GM12878 (cell line): ENCODE measurements around the gene ACADL. TPM values are rescaled to one million over a fixed set of nuclear protein-coding genes. Genes with fewer than 3 reads are reported as not detected.
A peak's percentile ranks its signal among the peaks of the same experiment; 100 is the strongest.

ENCODE experiments used
- ATAC-seq: fragments of 200-7000 bp; cut with Tn5 transposase; 3 replicates; pipeline ENCODE4 v1.9.1; 2020; ENCODE audit warnings: mild to moderate bottlenecking, moderate library complexity
- BruUV-seq: library from RNA; stranded (reverse); fragments of 400-500 nt; replicated peaks from 2 replicates; lab custom pipeline; 2021; lab: Mats Ljungman, UMichigan
- CTCF ChIA-PET: fragments of 300-600 bp; sonication (Branson Sonifier 250); formaldehyde crosslinking; extraction: SDS; loops from one replicate; lab custom pipeline; 2021; ENCODE audit warnings: inconsistent platforms; lab: Yijun Ruan, JAX
- POLR2A ChIA-PET: fragments of 350-600 bp; formaldehyde crosslinking; extraction: SDS; loops from one replicate; lab custom pipeline; 2021; ENCODE audit warnings: inconsistent platforms; lab: Charles Lee
- RAD21 ChIA-PET: fragments of 300-600 bp; sonication (Branson Sonifier 250); formaldehyde crosslinking; loops from one replicate; lab custom pipeline; 2023; ENCODE audit warnings: antibody characterized with exemption; ENCODE audit not compliant: unreplicated experiment; lab: Charles Lee
- SMC1A ChIA-PET: fragments of 300-600 bp; sonication (Branson Sonifier 250); formaldehyde crosslinking; loops from one replicate; lab custom pipeline; 2023; ENCODE audit not compliant: unreplicated experiment, uncharacterized antibody; lab: Charles Lee
- DNase-seq: peaks from one replicate; pipeline ENCODE4 v3.0.0-alpha.2; 2011; ENCODE audit warnings: low read depth, low spot score
- FAIRE-seq: peaks from 3 replicates; lab custom pipeline; 2011; peaks lifted over from hg19 to GRCh38; lab: Jason Lieb, UNC
- H2AFZ ChIP-seq: 2 replicates; pipeline ENCODE4 v1.6.0; 2011; ENCODE audit warnings: low read depth, low read length, control low read depth; ENCODE audit not compliant: control insufficient read depth
- H3K27ac ChIP-seq: 2 replicates; pipeline ENCODE4 v1.5.1; 2011; ENCODE audit warnings: control low read depth; ENCODE audit not compliant: control insufficient read depth, insufficient read depth
- H3K27me3 ChIP-seq, 2 experiments: replicated peaks in 1 of 2; 2 replicates each; pipeline versions ENCODE4 v1.6.0 to v1.6.1; 2011; ENCODE audit warnings: low read length in 1 of 2; ENCODE audit not compliant: control insufficient read depth in 2 of 2, insufficient read depth in 2 of 2
- H3K36me3 ChIP-seq, 2 experiments: 2 replicates each; pipeline ENCODE4 v1.5.1; 2011; ENCODE audit warnings: low read length in 1 of 2; ENCODE audit not compliant: control insufficient read depth in 2 of 2, insufficient read depth in 2 of 2
- H3K4me1 ChIP-seq: 2 replicates; pipeline ENCODE4 v1.6.1; 2011; ENCODE audit warnings: mild to moderate bottlenecking, low read length, moderate library complexity, mixed read lengths; ENCODE audit not compliant: control insufficient read depth, insufficient read depth
- H3K4me2 ChIP-seq: 2 replicates; pipeline ENCODE4 v1.6.0; 2011; ENCODE audit warnings: control low read depth; ENCODE audit not compliant: control insufficient read depth, insufficient read depth
- H3K4me3 ChIP-seq: fragments of 200-600 bp; sonication (generic); 2 replicates; pipeline ENCODE4 v1.5.1; 2016
- H3K79me2 ChIP-seq: 2 replicates; pipeline ENCODE4 v1.6.0; 2011; ENCODE audit warnings: low read length; ENCODE audit not compliant: control insufficient read depth, insufficient read depth
- H3K9ac ChIP-seq: 2 replicates; pipeline ENCODE4 v1.8.0; 2011; ENCODE audit warnings: low read length, control low read depth, mixed read lengths; ENCODE audit not compliant: control insufficient read depth, insufficient read depth
- H3K9me3 ChIP-seq: replicated peaks from 3 replicates; pipeline ENCODE4 v1.5.1; 2011; ENCODE audit warnings: mild to moderate bottlenecking, low read length; ENCODE audit not compliant: control insufficient read depth, insufficient read depth
- H4K20me1 ChIP-seq: 2 replicates; pipeline ENCODE4 v1.6.0; 2011; ENCODE audit not compliant: control insufficient read depth, insufficient read depth
- RFX5 ChIP-seq: IDR thresholded peaks from 2 replicates; pipeline ENCODE4 v1.6.1; 2011; ENCODE audit warnings: low read depth, low read length, improper control_type of control experiment
- SIN3A ChIP-seq: IDR thresholded peaks from 2 replicates; pipeline ENCODE4 v1.6.1; 2012; ENCODE audit warnings: low read depth, low read length, improper control_type of control experiment
- SKIL ChIP-seq: fragments of 450-650 bp; IDR thresholded peaks from 2 replicates; pipeline ENCODE4 v1.6.1; 2017; ENCODE audit warnings: mild to moderate bottlenecking, low read depth, inconsistent platforms; ENCODE audit not compliant: poor library complexity, severe bottlenecking
- SMARCA5 ChIP-seq: fragments of 450-650 bp; IDR thresholded peaks from 2 replicates; pipeline ENCODE4 v1.6.1; 2017; ENCODE audit warnings: mild to moderate bottlenecking
- ZNF24 ChIP-seq: fragments of 450-650 bp; IDR thresholded peaks from 2 replicates; pipeline ENCODE4 v1.6.1; 2017; ENCODE audit warnings: antibody characterized with exemption, mild to moderate bottlenecking
- whole genome bisulfite sequencing: methylation state at CpG from one replicate; pipeline ENCODE4 v1.1.6; 2016; ENCODE audit warnings: low lambda C conversion rate; ENCODE audit not compliant: insufficient replicate concordance, insufficient coverage; ENCODE audit errors: missing lambda C conversion rate; 5-methylcytosine and 5-hydroxymethylcytosine counted together
- in situ Hi-C: fragments of 300-500 bp; cut with MboI; formaldehyde crosslinking; loops from 9 replicates; pipeline ENCODE4 v1.14.3; 2018; ENCODE audit warnings: mixed read lengths
- intact Hi-C: fragments of 100-400 bp; cut with micrococcal nuclease; formaldehyde crosslinking; loops from one replicate; pipeline ENCODE4 v1.14.2; 2022; ENCODE audit not compliant: unreplicated experiment
- polyA plus RNA-seq, 11 experiments: library from polyadenylated mRNA; depleted of rRNA in 4 of 11; unstranded in 6 of 11; stranded (reverse) in 5 of 11; fragments of >200 nt; fragmentation: Nextera tagmentation in 4 of 11; fragmentation: Illumina TruSeq in 1 of 11; extraction: Ambion mirVana in 4 of 11; extraction: Trizol in 1 of 11; gene quantifications; 1 replicate in 1 of 11; 2 replicates in 10 of 11; pipeline versions ENCODE4 v1.2.1 to v1.2.3, GENCODE V29; 2011 to 2016; ENCODE audit warnings: inconsistent platforms in 2 of 11, missing spikeins in 2 of 11, low read depth in 1 of 11
- total RNA-seq, 4 experiments: library from RNA; depleted of rRNA in 3 of 4; stranded (reverse); fragments of >200 nt in 3 of 4; fragmentation: Illumina TruSeq in 1 of 4; extraction: Trizol in 1 of 4; gene quantifications; 2 replicates each; pipeline versions ENCODE4 v1.2.1 to v1.2.3, GENCODE V29; 2013 to 2021
- TF ChIP-seq, protein P1 (sequence below): fragments of 450-650 bp; formaldehyde crosslinking; IDR thresholded peaks from 2 replicates; pipeline ENCODE4 v1.4.0; 2020; ENCODE audit warnings: mild to moderate bottlenecking, moderate library complexity
- TF ChIP-seq, protein P2 (sequence below): IDR thresholded peaks from 2 replicates; pipeline ENCODE4 v1.6.1; 2012; ENCODE audit warnings: low read depth, low read length, improper control_type of control experiment
- TF ChIP-seq, protein P3 (sequence below): fragments of 450-650 bp; IDR thresholded peaks from 2 replicates; pipeline ENCODE4 v1.6.1; 2017; ENCODE audit warnings: mild to moderate bottlenecking, moderate library complexity

Gene ACADL
- total and polyA plus RNA-seq, 10 of the 15 experiments (the other 5 are each of a cell fraction or from before 2014, with no cell fraction given) = not detected

GRCh38 chr2:210195101-210195852 is 30.0 kb downstream of the ACADL start (continued):
- TF ChIP-seq, protein P1, sequence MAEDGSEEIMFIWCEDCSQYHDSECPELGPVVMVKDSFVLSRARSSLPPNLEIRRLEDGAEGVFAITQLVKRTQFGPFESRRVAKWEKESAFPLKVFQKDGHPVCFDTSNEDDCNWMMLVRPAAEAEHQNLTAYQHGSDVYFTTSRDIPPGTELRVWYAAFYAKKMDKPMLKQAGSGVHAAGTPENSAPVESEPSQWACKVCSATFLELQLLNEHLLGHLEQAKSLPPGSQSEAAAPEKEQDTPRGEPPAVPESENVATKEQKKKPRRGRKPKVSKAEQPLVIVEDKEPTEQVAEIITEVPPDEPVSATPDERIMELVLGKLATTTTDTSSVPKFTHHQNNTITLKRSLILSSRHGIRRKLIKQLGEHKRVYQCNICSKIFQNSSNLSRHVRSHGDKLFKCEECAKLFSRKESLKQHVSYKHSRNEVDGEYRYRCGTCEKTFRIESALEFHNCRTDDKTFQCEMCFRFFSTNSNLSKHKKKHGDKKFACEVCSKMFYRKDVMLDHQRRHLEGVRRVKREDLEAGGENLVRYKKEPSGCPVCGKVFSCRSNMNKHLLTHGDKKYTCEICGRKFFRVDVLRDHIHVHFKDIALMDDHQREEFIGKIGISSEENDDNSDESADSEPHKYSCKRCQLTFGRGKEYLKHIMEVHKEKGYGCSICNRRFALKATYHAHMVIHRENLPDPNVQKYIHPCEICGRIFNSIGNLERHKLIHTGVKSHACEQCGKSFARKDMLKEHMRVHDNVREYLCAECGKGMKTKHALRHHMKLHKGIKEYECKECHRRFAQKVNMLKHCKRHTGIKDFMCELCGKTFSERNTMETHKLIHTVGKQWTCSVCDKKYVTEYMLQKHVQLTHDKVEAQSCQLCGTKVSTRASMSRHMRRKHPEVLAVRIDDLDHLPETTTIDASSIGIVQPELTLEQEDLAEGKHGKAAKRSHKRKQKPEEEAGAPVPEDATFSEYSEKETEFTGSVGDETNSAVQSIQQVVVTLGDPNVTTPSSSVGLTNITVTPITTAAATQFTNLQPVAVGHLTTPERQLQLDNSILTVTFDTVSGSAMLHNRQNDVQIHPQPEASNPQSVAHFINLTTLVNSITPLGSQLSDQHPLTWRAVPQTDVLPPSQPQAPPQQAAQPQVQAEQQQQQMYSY (CRISPR knock-in tag) = no peak
- TF ChIP-seq, all 136 proteins: peak for 4

DNA sequence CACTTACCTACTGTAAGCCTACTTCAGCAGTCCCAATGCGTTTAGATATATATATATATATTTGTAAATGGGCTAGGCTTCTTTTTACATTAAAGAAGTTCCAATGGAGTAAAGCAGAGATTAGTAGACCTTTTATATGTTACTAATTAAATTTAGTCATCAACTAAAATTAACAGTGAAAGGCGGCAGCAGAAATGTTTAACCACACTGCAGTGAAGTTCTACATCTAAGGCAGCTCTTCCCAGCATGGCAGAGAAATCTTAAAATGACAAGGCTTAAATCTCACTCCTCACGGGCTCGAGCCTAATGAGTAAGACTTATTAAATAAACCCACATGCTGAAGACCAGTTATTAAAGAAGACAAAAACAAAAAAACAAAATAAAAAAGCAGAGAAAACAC is 34.9 kb downstream of the ACADL start:
- RAD21 ChIA-PET = interaction anchor here (1.0 to 1.5 kb wide), 7 partner anchors 9 to 118 kb away, joined by 3 to 5 read pairs (median 4); partner anchors contain the start of gene KANSL1L

More for the DNA sequence above, 34.9 kb downstream of the ACADL start:
- Histone ChIP-seq H3K27me3 (no peaks in the 10 kb centered on the region), H3K27ac (no peak overlapping the region), H2AFZ (no peak overlapping the region), H3K9ac (no peak overlapping the region), H3K79me2 (no peaks in the 10 kb centered on the region), H3K36me3 (no peaks in the 10 kb centered on the region), H3K9me3 (no peaks in the 10 kb centered on the region), H3K4me2 (no peak overlapping the region), H4K20me1 (no peaks in the 10 kb centered on the region), H3K4me3 (no peak overlapping the region), H3K4me1 (no peaks in the 10 kb centered on the region)
- no peak for FAIRE-seq
- 47% methylated on average over 4 of the region's 4 CpGs for WGBS
- POLR2A ChIA-PET = interaction anchor here (1.0 to 1.1 kb wide), 2 partner anchors 186 to 205 kb away, joined by 3 read pairs; no protein-coding TSS in a partner anchor
- peak; percentile 68 for ATAC-seq
- in situ Hi-C loops (loop anchor here (25.0 kb wide), 1 partner anchor 1803 kb away; no protein-coding TSS in a partner anchor), intact Hi-C loops (loop anchor here (10.0 kb wide), 1 partner anchor 396 kb away; no protein-coding TSS in a partner anchor)
- SMC1A ChIA-PET = interaction anchor here (0.7 to 2.3 kb wide), 9 partner anchors 13 to 214 kb away, joined by 3 to 10 read pairs (median 4); partner anchors contain the start of gene KANSL1L
- CTCF ChIA-PET = interaction anchor here (0.9 to 3.7 kb wide), 5 partner anchors 8 to 212 kb away, joined by 3 to 13 read pairs (median 4); no protein-coding TSS in a partner anchor
- no TSS peak for BruUV-seq
- TF ChIP-seq SMARCA5 (no peak), ZNF24 (no peak), SKIL (no peak), RFX5 (no peak), SIN3A (no peak)
- TF ChIP-seq, protein P2, sequence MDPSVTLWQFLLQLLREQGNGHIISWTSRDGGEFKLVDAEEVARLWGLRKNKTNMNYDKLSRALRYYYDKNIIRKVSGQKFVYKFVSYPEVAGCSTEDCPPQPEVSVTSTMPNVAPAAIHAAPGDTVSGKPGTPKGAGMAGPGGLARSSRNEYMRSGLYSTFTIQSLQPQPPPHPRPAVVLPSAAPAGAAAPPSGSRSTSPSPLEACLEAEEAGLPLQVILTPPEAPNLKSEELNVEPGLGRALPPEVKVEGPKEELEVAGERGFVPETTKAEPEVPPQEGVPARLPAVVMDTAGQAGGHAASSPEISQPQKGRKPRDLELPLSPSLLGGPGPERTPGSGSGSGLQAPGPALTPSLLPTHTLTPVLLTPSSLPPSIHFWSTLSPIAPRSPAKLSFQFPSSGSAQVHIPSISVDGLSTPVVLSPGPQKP = no peak
- TF ChIP-seq, protein P3, sequence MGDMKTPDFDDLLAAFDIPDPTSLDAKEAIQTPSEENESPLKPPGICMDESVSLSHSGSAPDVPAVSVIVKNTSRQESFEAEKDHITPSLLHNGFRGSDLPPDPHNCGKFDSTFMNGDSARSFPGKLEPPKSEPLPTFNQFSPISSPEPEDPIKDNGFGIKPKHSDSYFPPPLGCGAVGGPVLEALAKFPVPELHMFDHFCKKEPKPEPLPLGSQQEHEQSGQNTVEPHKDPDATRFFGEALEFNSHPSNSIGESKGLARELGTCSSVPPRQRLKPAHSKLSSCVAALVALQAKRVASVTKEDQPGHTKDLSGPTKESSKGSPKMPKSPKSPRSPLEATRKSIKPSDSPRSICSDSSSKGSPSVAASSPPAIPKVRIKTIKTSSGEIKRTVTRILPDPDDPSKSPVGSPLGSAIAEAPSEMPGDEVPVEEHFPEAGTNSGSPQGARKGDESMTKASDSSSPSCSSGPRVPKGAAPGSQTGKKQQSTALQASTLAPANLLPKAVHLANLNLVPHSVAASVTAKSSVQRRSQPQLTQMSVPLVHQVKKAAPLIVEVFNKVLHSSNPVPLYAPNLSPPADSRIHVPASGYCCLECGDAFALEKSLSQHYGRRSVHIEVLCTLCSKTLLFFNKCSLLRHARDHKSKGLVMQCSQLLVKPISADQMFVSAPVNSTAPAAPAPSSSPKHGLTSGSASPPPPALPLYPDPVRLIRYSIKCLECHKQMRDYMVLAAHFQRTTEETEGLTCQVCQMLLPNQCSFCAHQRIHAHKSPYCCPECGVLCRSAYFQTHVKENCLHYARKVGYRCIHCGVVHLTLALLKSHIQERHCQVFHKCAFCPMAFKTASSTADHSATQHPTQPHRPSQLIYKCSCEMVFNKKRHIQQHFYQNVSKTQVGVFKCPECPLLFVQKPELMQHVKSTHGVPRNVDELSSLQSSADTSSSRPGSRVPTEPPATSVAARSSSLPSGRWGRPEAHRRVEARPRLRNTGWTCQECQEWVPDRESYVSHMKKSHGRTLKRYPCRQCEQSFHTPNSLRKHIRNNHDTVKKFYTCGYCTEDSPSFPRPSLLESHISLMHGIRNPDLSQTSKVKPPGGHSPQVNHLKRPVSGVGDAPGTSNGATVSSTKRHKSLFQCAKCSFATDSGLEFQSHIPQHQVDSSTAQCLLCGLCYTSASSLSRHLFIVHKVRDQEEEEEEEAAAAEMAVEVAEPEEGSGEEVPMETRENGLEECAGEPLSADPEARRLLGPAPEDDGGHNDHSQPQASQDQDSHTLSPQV = no peak
- DNase-seq = no peak
